ENCODE measurements around the gene SLC7A5.
"Not testable (repeated sequence)": the region's sequence is repeated elsewhere in the genome, so short reads cannot be mapped to it uniquely, and the experiment has no call there.

Gene SLC7A5

GRCh38 chr16:87790292-87791100 is 78.8 kb downstream of the SLC7A5 start:
- no peak for DNase-seq

DNA sequence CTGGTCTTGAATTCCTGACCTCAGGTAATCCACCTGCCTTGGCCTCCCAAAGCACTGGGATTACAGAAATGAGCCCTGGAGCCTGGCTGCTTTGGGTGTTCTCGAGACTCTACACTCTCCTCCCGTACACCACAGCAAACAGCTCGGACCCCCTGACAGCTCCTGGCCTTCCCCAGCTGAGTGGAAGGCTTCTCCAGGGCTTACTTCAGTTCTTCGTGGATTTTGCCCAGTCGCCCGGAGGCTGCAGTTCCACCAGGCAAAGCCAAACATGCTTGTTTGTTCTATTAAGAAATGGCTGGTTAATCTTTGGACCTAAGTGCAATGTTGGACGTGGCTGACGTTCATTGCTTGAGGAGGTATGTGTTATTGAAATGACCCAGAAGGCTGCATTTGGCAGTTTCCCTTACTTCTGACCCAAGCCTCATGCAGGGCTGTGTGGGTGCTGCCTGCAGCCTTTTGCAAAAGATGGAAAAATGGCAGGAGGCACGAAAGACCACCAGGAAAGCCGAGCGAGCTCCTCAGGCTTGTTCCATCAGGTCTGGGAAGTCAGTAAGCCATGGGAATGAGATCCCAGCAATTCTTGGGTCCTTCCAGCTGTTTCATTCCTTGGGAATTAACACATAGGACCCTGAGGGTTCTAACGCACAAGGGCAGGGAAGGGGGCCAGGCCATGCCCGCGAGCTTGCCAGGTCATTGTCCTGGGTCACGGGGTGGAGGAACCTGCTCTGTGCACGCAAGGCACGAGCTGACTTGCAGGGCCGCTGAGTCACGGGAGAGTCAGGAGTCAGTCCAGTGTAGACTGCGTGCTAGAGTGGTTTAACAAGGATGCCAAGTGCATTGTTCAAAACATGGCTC is 79.6 kb downstream of the SLC7A5 start:
- no peak for DNase-seq

- not testable (repeated sequence) for DNase-seq
Observed at GRCh38 chr16:87788730-87789436, 80.4 kb downstream of the SLC7A5 start.

- not testable (repeated sequence) for DNase-seq
Observed at GRCh38 chr16:87787451-87788091, 81.7 kb downstream of the SLC7A5 start.

DNA sequence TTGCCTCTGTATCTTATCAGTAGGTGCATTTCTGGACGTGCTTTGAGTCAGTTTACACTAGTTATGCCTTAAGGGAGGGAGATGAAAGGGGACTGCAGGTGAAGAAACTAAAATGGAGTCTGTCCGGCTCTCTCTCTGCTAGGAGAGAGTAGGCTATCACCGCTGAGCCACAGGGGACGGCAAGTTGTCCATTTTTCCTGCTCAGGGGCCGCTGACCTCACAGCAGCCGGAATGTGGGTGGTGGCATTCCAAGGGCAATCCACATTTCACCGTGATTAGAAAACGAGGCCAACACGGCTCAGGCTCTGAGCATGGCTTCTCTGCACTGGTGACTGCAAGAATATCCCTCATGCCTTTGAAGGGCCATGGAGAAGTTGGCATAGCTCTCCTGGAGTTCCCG is 84.5 kb downstream of the SLC7A5 start:
- no peak for DNase-seq

DNA sequence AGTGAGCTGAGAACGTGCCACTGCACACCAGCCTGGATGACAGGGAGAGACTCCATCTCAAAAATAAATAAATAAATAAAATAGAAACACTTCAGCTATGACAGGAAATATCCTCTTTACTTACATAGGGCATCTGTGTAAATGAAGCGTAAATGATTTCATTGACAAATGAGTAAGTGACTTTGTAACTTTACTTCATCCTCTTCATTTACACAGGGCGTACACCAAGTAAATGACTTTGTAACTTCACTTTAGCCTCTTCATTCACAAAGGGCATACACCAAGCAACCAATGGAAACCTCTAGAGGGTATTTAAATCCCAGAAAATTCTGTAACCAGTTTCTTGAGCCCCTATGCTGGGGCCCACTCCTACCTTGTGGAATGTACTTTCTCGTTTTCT is 87.3 kb downstream of the SLC7A5 start:
- no peak for DNase-seq

GRCh38 chr16:87780385-87780989 is 88.8 kb downstream of the SLC7A5 start:
- DNase-seq, result no peak
